Stimulated activated CD8-positive, alpha-beta memory T cell treated with anti-CD3 and anti-CD28 coated beads, Interleukin-15, amount 100 ng/mL, for 24 hours (primary cell): ENCODE results near the gene DYNC1I2.

Experiments used
- DNase-seq: peaks from one replicate; pipeline ENCODE4 v3.0.0-alpha.2; 2020; ENCODE audit warnings: low read depth

DYNC1I2 gene

GRCh38 chr2:171785450-171785849 lies 98.2 kb downstream of the DYNC1I2 start:
- no peak for DNase-seq

DNA sequence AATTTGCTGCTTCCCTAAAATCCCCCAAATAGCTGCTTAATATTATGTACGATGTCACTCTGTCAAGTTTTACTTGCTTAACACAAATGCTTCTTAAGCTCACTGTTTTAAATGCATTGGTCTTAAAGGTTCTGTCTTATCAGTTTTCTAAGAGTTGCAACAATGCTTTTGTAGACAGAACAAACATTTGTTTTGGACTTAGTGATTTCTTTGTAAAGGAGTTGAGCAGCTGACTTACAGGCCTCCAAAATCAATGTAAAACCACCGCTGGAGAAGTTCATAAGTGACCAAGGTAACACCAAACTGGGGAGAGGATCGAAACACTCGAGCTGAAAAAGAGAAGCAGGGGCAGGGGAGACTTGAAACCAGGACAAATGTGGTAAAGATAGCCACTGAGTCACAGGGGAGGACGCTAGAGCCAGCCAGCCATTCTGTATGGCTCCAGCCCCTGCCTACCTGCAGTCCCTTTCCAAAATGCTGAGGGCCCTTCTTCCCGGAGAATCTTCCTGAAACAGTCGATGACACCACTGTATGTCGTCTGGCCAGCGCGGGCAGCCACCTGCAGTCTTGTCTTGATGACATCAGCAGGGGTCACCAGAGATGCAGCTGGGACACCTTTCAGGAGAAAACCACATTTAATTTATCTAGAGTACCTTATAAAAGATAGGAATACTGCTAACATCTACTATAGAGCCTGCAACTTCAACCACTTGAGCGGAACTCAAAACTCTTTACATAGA lies 100.2 kb downstream of the DYNC1I2 start:
- no peak for DNase-seq

DNA sequence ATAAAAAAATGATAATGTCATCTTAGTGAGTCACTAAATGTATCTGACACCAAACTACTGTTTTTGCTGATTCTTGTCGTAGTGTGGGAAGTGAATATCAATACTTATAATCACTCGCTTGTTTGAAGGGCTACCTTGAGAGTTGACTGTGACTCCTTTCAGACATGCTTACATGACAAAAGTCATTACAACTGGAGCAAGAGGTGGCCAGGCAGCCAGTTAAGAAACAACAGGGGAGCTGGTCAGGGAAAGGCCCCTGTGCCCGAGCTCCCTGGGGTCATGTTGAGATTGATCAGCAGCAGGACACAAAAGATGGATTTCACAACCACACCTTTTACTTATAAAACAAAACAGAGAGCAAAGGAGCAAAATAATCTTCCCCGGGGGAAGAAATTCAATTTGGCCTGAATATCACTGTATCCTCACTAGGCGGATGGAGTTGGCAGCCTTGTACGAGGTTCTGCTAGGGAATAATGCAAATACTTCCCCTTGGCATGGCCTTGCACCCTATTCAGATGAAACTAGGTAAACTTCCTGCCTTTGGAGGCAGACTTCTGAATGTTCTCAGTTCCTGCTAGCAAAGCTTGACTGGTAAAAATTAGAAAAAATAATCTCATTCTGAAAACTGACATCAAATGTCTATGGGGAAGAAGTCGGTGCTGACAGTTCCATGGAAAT lies 101.2 kb downstream of the DYNC1I2 start:
- no peak for DNase-seq

GRCh38 chr2:171789956-171790355 lies 102.7 kb downstream of the DYNC1I2 start:
- no peak for DNase-seq

DNA sequence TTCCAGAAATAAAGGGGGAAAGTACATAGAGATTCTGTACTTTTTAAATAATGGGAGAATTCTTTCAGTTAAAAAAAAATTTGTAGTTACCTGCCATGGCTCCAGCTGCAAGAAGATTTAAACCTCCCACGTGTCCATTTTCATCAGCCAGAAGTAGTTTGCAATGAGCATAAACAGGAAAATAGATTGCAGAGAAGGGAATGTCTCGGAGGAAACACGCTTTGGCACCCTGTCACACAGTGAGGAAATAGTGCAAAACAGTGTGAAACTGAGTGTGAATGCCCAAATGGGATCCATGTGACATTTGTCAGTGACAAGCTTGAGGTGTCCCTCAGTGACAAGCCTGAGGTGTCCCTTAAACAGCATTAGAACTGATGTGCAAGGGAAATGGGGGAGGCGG lies 104.1 kb downstream of the DYNC1I2 start:
- no peak for DNase-seq

DNA sequence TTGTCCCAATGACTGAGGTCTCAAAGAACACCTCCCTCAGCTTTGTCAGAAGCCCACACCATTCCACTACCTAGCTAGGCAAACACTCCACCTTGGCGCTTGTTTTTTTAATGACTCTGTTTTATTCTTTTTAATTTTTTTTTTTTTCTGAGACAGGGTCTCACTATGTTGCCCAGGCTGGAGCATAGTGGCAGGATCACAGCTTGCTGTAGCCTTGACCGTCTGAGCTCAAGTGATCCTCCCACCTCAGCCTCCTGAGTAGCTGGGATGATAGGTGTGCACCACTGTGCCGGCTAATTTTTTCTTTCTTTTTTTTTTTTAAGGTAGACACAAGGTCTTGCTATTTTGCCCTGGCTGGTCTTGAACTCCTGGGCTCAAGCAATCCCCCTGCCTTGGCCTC lies 104.9 kb downstream of the DYNC1I2 start:
- DNase-seq = no peak

GRCh38 chr2:171792886-171793580 lies 105.8 kb downstream of the DYNC1I2 start:
- no peak for DNase-seq

DNA sequence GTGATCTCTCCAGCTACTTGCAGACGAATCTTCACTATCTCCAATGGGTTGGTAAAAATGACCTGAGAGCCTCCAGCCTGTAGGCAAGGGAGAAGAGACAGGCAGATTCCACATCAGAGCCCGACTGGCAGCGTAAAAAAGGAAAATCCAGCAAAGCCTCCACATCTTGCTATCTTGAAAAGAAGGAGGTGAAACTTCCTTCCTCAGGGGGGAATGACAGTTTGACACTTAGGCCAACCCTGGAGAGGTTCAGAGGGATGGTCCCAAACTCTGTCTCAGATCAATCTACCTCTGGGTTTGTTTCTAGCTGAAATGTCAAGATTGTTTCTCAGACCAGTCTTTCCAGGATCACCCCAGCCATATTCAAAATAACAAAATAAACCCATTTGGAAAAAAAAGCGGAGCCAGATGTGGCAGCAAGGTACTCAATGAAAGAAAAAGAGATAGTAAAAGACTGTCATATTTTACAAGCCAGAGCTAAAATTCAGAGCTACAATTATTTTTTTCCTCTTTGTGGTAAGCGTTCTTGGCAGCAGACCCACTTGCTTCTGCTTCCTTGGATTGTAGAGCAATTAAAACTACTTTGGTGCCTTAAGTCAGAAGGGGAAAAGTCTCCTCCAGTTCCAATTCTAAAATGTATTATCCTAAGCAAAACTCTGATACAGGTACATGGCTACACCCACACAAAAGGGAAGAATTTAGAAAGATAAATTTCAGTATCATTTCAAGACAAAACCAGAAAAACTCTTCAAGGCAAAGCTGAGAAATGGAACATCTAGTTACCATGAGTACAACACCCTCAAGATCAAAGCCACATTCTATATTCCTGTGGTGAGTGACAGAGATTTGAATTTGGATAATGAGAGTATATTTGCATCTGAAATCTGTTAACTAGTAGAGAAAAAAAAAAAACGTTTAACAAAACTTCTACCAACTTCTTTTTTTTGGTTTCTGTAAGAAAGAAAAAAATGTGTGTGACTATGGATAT lies 106.7 kb downstream of the DYNC1I2 start:
- no peak for DNase-seq

- no peak for DNase-seq
These were observed 107.6 kb downstream of the DYNC1I2 start for GRCh38 chr2:171794918-171795317.
